Measurements from ENCODE around the gene COMMD3.

Gene COMMD3

DNA sequence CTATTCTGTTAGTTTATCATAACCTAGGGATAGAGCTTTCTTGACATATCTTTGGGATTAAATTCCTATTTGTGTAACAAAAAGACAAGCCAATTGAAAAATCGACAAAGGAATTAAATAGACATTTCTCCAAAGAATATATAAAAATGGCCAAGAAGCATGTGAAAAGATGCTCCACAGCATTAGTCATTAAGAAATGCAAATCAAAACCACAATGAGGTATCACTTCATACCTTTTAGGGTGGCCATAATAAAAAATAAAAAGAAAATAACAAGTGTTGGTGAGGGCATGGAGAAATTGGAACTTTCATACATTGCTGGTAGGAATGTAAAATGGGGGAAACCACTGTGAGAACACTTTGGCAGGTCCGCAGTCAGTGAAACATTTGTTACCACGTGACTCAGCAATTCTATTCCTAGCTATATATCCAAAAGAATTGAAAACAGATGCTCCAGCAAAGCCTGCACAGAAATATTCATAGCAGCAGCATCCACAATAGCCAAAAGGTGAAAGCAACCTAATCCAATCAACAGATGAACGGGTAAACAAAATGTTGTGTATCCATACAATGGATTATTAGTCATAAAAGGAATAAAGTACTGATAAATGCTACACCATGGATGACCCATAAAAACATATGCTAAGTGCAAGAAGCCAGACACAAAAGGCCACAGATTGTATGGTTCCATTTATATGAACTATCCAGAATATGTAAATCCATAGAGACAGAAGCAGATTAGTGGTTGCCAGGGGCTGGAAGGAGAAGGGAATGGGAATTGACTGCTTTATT, 49.7 kb downstream of the COMMD3 start:
- H3K27ac ChIP-seq: no peak overlapping the region

DNA sequence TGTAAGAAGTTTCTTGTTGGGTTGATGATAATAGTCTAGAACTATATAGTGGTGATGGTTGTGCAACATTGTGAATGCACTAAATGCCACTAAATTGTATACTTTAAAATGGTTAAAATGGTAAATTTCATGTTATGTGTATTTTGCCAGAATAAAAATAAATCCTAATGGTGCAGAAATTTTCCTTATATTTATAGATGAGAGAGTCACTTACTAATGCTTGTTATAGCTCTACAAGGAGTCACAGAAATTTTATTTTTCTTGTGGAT, 50.2 kb downstream of the COMMD3 start:
- TF ChIP-seq, protein P1, sequence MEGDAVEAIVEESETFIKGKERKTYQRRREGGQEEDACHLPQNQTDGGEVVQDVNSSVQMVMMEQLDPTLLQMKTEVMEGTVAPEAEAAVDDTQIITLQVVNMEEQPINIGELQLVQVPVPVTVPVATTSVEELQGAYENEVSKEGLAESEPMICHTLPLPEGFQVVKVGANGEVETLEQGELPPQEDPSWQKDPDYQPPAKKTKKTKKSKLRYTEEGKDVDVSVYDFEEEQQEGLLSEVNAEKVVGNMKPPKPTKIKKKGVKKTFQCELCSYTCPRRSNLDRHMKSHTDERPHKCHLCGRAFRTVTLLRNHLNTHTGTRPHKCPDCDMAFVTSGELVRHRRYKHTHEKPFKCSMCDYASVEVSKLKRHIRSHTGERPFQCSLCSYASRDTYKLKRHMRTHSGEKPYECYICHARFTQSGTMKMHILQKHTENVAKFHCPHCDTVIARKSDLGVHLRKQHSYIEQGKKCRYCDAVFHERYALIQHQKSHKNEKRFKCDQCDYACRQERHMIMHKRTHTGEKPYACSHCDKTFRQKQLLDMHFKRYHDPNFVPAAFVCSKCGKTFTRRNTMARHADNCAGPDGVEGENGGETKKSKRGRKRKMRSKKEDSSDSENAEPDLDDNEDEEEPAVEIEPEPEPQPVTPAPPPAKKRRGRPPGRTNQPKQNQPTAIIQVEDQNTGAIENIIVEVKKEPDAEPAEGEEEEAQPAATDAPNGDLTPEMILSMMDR (conservative IDR thresholded peaks at IDR 0.05): no peak
- H3K27ac ChIP-seq: no peak overlapping the region

More for the DNA sequence above, 49.7 kb downstream of the COMMD3 start:
- TF ChIP-seq, protein P1 (conservative IDR thresholded peaks at IDR 0.05): no peak

DNA sequence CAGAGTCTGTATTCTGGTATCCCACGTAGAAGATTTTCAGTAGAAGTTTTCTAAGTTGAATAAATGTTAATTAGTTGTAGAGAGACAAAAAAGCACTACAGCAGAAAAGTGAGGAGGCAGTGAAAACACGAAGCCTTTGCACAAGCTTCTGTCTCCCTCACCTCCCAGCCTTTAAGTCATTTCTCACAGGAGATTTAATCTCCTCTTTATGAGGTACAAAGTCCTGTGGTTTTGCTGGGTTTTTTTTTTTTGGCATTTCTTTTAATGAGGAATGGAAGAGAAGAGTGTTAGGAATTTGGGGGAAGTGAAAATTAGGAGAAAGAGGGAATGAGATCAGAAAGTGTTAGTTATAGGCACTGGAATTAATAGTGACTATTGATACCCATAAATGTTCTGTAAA, 50.6 kb downstream of the COMMD3 start:
- TF ChIP-seq, protein P1 (conservative IDR thresholded peaks at IDR 0.05): no peak
- no peak overlapping the region for H3K27ac ChIP-seq

DNA sequence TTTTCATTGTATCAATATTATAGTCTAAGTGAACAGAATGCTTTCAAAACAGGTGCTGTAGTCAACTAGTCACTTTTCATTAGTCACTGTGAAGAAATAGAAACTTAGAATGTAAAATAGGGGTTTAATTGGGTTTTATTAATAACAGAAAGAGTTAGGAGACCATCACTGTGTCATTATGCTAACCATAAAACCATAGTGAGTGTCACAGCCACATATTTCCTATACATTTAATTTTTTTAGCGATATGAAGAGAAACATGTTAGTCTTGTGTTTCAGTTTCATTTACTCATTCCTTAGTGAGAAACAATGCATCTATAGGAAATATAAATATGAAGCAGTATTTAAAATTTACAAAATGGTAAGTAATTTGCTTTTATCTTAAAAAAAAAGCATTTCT, 51.3 kb downstream of the COMMD3 start:
- TF ChIP-seq, protein P1 (conservative IDR thresholded peaks at IDR 0.05): no peak
- no peak overlapping the region for H3K27ac ChIP-seq

DNA sequence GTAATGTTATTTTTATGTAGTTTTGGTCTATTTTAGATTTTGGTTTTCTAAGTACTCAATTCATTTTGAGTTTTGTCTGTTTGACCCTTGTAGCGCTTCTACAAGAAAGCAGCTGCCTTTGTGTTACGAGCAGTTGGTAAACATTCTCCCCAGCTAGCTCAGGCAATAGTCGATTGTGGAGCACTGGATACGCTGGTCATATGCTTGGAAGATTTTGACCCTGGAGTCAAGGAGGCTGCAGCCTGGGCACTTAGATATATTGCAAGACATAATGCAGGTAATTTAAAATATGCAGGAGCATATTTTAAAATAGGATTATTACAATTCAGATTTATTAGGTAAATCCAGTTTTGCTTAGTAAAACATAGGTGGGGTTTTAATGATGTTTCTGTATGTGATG, 52.2 kb downstream of the COMMD3 start:
- H3K27ac ChIP-seq: no peak overlapping the region
- TF ChIP-seq, protein P1 (conservative IDR thresholded peaks at IDR 0.05): no peak

DNA sequence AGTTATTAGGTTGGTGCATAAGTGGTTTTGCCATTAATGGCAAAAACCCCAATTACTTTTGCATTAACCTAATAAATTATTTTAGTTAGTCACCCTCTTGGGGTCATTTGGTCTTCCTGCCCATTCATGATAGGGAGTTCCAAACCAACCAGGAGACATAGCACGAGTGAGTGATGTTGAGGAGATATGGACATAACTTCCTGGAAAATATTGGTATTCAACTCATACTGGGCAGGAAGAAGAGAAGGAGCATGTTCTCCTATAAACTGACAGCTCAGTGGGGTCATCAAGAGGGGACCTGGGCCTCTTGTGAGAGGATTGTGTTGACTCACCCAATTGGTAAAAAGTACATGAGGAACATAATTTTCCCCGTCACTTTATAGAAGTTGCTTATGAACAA, 52.8 kb downstream of the COMMD3 start:
- TF ChIP-seq, protein P1 (conservative IDR thresholded peaks at IDR 0.05): no peak
- H3K27ac ChIP-seq: no peak overlapping the region

DNA sequence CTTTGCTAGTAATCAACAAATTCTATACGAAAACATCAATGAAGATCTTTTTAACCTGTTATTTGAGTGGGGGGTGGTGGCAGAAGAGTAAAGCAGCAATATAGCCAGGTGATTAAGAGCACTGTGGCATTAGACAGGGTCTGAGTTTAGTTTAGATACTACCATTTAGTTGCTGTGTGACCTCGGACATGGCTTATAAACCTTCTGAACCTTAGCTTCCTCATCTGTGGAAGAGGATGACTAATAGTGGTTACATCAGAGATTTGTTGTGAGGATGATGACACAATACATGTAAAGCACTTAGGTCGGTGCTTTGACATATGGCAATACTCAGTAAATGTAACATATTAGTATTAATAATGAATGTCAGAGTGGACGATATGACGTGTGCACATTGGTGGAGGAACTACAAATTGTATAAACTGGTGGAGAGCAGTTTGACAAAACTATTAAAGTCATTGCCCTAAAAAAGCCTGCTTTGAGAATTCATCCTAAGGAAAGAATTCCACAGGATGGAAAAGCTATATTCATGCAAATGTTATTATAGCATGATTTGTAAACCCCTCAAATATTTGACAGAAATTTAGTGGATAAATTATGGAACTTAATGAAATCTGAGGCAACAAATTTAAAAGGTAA, 53.4 kb downstream of the COMMD3 start:
- no peak overlapping the region for H3K27ac ChIP-seq
- TF ChIP-seq, protein P1 (conservative IDR thresholded peaks at IDR 0.05): no peak
